ENCODE results near the gene SPEN. TPM values are rescaled to one million over a fixed set of nuclear protein-coding genes. Genes with fewer than 3 reads are reported as not detected.

The SPEN gene
- total and polyA plus RNA-seq, 2 of the 13 experiments (the other 11 are each of a cell fraction or from before 2014, with no cell fraction given) = 4.8 to 14.0 TPM

- no peak for TF ChIP-seq ZUFSP (CRISPR knock-in tag; IDR thresholded peaks at IDR 0.05; ENCODE audit: borderline replicate concordance)
- no peak for TF ChIP-seq NCOA1 (CRISPR knock-in tag; IDR thresholded peaks at IDR 0.05)
- no peak for TF ChIP-seq RNF2 (conservative IDR thresholded peaks at IDR 0.05; ENCODE audit: low read depth)
- TF ChIP-seq ZNF260 (CRISPR knock-in tag; IDR thresholded peaks at IDR 0.05; ENCODE audit: borderline replicate concordance, low read depth) = no peak
- TF ChIP-seq, protein P1, sequence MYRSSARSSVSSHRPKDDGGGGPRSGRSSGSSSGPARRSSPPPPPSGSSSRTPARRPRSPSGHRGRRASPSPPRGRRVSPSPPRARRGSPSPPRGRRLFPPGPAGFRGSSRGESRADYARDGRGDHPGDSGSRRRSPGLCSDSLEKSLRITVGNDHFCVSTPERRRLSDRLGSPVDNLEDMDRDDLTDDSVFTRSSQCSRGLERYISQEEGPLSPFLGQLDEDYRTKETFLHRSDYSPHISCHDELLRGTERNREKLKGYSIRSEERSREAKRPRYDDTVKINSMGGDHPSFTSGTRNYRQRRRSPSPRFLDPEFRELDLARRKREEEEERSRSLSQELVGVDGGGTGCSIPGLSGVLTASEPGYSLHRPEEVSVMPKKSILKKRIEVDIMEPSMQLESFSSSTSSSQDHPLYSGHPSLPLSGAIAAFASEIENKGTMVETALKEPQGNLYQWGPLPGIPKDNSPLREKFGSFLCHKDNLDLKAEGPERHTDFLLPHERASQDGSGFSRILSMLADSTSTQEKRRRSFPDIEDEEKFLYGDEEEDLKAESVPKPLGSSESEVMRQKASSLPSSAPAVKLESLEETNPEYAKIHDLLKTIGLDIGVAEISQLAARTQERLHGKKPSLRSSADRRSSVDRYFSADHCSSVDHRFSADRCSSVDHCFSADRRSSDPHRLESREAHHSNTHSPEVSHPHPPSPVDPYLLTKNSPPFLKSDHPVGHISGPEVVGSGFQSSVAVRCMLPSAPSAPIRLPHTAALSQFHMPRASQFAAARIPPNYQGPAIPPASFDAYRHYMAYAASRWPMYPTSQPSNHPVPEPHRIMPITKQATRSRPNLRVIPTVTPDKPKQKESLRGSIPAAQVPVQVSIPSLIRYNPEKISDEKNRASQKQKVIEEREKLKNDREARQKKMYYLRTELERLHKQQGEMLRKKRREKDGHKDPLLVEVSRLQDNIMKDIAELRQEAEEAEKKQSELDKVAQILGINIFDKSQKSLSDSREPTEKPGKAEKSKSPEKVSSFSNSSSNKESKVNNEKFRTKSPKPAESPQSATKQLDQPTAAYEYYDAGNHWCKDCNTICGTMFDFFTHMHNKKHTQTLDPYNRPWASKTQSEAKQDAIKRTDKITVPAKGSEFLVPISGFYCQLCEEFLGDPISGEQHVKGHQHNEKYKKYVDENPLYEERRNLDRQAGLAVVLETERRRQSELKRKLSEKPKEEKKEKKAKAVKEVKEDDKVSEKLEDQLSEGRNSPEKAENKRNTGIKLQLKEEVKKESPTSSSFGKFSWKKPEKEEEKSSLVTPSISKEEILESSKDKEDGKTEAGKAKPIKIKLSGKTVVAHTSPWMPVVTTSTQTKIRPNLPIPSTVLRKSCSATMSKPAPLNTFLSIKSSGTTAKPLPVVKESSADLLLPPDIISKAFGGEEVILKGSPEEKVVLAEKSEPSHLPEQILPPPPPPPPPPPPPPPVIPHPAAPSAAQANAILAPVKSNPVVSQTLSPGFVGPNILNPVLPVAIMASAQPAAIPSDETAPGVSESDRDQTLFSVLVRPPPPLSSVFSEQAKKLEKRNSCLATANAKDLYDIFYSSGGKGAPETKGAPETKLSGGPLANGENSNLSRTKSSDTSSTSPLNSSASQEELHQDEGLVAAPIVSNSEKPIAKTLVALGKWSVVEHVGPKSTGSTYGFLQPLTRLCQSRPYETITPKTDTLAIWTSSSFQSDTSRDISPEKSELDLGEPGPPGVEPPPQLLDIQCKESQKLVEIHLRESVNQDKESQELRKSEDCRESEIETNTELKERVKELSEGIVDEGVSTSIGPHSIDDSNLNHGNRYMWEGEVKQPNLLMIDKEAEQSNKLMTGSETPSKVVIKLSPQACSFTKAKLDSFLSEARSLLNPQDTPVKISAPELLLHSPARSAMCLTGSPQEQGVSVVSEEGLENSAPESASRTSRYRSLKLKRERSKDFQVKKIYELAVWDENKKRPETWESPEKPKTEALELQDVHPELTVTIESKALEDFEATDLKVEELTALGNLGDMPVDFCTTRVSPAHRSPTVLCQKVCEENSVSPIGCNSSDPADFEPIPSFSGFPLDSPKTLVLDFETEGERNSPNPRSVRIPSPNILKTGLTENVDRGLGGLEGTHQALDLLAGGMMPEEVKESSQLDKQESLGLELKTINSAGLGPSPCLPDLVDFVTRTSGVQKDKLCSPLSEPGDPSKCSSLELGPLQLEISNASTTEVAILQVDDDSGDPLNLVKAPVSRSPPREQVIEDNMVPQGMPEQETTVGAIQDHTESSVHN (CRISPR knock-in tag; IDR thresholded peaks at IDR 0.05) = no peak
- TF ChIP-seq SP2 (CRISPR knock-in tag; IDR thresholded peaks at IDR 0.05) = peak; percentile 52; the same call in 1 of the 2 replicates
- TF ChIP-seq PRPF4 (IDR thresholded peaks at IDR 0.05; ENCODE audit: low read depth, low read length, poor library complexity, severe bottlenecking) = no peak
- no peak for TF ChIP-seq DDIT3 (CRISPR knock-in tag; IDR thresholded peaks at IDR 0.05)
- TF ChIP-seq KDM2A (CRISPR knock-in tag; IDR thresholded peaks at IDR 0.05; ENCODE audit: borderline replicate concordance, low read depth) = peak; percentile 50; the same call in 1 of the 2 replicates
- no peak for TF ChIP-seq TCF7 (IDR thresholded peaks at IDR 0.05; ENCODE audit: low read depth)
- peak; percentile 46; the same call in 1 of the 2 replicates for TF ChIP-seq YEATS4 (CRISPR knock-in tag; IDR thresholded peaks at IDR 0.05; ENCODE audit: borderline replicate concordance)
- TF ChIP-seq RXRB (CRISPR knock-in tag; IDR thresholded peaks at IDR 0.05; ENCODE audit: borderline replicate concordance) = peak; percentile 38; the same call in 1 of the 2 replicates
- TF ChIP-seq ZNF44 (CRISPR knock-in tag; IDR thresholded peaks at IDR 0.05) = peak; percentile 6; the same call in 1 of the 2 replicates
- no peak for TF ChIP-seq RCOR2 (CRISPR knock-in tag; IDR thresholded peaks at IDR 0.05)
- no peak for TF ChIP-seq ATRX (CRISPR knock-in tag; IDR thresholded peaks at IDR 0.05; ENCODE audit: borderline replicate concordance)
- peak; percentile 99 for TF ChIP-seq YY1 (IDR thresholded peaks at IDR 0.05; ENCODE audit: insufficient read depth, insufficient replicate concordance, low read depth, low read length)
- TF ChIP-seq ELF1 (CRISPR knock-in tag; IDR thresholded peaks at IDR 0.05) = peak; percentile 99
- TF ChIP-seq HDAC6 (IDR thresholded peaks at IDR 0.05; ENCODE audit: low read depth, low read length) = no peak
- no peak for TF ChIP-seq KDM6A (CRISPR knock-in tag; IDR thresholded peaks at IDR 0.05; ENCODE audit: low read depth)
- no peak for TF ChIP-seq FOXM1 (CRISPR knock-in tag; IDR thresholded peaks at IDR 0.05)
Measured at GRCh38 chr1:15975805-15976680, 128.5 kb downstream of the SPEN start, which contains the start of gene ZBTB17 (continued).
